Lung (tissue), 12 donors: ENCODE measurements around the gene TDRKH. TPM values are rescaled to one million over a fixed set of nuclear protein-coding genes. Genes with fewer than 3 reads are reported as not detected.

Experiments
- ATAC-seq: fragments of 200-7000 bp; cut with Tn5 transposase; one replicate; pipeline ENCODE4 v1.9.1; 2020; ENCODE audit warnings: moderate number of reproducible peaks; ENCODE audit not compliant: insufficient read depth, low FRiP score
- DNase-seq, 3 donors: peaks; one replicate each; pipeline ENCODE4 v3.0.0-alpha.2; 2013 to 2017
- H3K27ac ChIP-seq, 2 donors: one replicate each; pipeline ENCODE4 v1.5.1; 2013; ENCODE audit warnings: mild to moderate bottlenecking in 2 of 2, moderate library complexity in 2 of 2, control low read depth in 1 of 2, inconsistent platforms in 1 of 2, low read depth in 1 of 2, low read length in 1 of 2
- H3K27me3 ChIP-seq, 3 donors: one replicate each; pipeline ENCODE4 v1.5.1; 2013; ENCODE audit warnings: low read length in 2 of 3; ENCODE audit not compliant: control insufficient read depth in 3 of 3, insufficient read depth in 3 of 3
- H3K36me3 ChIP-seq, 4 donors: one replicate each; pipeline ENCODE4 v1.5.1; 2013; ENCODE audit warnings: low read length in 4 of 4, mild to moderate bottlenecking in 1 of 4, moderate library complexity in 1 of 4; ENCODE audit not compliant: control insufficient read depth in 4 of 4, insufficient read depth in 4 of 4
- H3K4me1 ChIP-seq, 5 donors: one replicate each; pipeline ENCODE4 v1.5.1; 2013; ENCODE audit warnings: low read length in 5 of 5, mild to moderate bottlenecking in 2 of 5, moderate library complexity in 1 of 5; ENCODE audit not compliant: control insufficient read depth in 5 of 5, insufficient read depth in 5 of 5
- H3K4me3 ChIP-seq: one replicate; pipeline ENCODE4 v1.5.1; 2013; ENCODE audit warnings: mild to moderate bottlenecking, control low read depth, moderate library complexity
- H3K9ac ChIP-seq, 2 donors: one replicate each; pipeline ENCODE4 v1.5.1; 2013; ENCODE audit warnings: low read length in 2 of 2, control low read depth in 1 of 2; ENCODE audit not compliant: insufficient read depth in 1 of 2
- H3K9me3 ChIP-seq, 4 donors: one replicate each; pipeline ENCODE4 v1.5.1; 2013; ENCODE audit warnings: low read length in 3 of 4, mild to moderate bottlenecking in 1 of 4, moderate library complexity in 1 of 4; ENCODE audit not compliant: control insufficient read depth in 4 of 4, insufficient read depth in 3 of 4
- WGBS, 2 donors: extraction: QIAGEN DNeasy Blood & Tissue Kit; methylation state at CpG; one replicate each; pipeline ENCODE4 v1.1.7; 2013; 5-methylcytosine and 5-hydroxymethylcytosine counted together
- polyA plus RNA-seq, 2 donors: library from polyadenylated mRNA; stranded (reverse); fragments of 200-250 nt; gene quantifications; one replicate each; pipeline ENCODE4 v1.2.1, GENCODE V29; 2013
- total RNA-seq, 2 donors: library from RNA; depleted of rRNA in 1 of 2; stranded (reverse); fragments of >200 nt in 1 of 2; gene quantifications; one replicate each; pipeline ENCODE4 v1.2.1, GENCODE V29; 2014 to 2021
- TF ChIP-seq, protein P1 (sequence below): IDR thresholded peaks from 2 replicates; pipeline ENCODE4 v1.5.1; 2012; ENCODE audit warnings: mild to moderate bottlenecking; ENCODE audit errors: control extremely low read depth, extremely low read depth
- donor health status: control.
- donor health status: control.
- donor health status: Bipolar disorder and iron deficiency.
- donor health status: healthy.
- donor health status: DM: yes; HTN: yes; CAD: no.

Gene TDRKH
- total and polyA plus RNA-seq, 4 donors: 5.6 to 18.1 (median 8.8) TPM

DNA sequence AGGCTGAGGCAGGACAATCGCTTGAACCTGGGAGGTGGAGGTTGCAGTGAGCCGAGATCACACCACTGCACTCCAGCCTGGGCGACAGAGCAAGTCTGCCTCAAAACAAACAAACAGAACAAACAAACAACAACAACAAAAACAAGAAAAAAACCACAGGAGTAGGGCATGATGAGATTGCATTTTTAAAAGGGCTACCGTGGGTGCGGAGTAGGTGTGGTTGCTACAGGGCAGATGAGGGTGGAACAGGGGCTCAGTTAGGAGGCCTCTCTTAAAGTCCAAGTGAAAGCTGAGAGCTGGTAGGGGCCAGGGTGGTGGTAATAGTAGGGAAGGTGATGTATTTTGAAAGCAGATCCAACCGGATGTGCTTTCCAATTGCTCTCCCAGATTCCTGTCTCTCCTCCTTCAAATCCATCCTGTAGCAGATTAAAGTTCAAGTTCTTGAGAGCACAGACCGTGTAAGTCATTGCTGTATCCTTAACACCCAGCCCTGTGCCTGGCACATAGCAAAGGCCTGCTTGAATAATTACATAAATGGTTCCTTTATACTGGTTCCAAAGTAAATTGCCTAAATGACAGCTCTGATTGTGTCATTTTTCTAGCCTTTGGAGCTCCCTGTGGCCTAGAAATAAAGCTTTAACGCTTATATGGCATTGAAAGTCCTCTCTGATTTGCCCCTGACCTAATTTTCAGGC is 19.1 kb upstream of the TDRKH start:
- ATAC-seq (no peak), DNase-seq (no peak)
- Histone ChIP-seq H3K4me1 (no peaks in the 10 kb centered on the region), H3K36me3 (peaks cover 0 to 3% (median 0%) of the 10 kb centered on the region in 4 donors), H3K9me3 (no peaks in the 10 kb centered on the region), H3K27ac (no peak overlapping the region), H3K4me3 (no peak overlapping the region), H3K27me3 (peaks cover 0 to 2% (median 0%) of the 10 kb centered on the region in 3 donors), H3K9ac (no peak overlapping the region)
- TF ChIP-seq, protein P1, sequence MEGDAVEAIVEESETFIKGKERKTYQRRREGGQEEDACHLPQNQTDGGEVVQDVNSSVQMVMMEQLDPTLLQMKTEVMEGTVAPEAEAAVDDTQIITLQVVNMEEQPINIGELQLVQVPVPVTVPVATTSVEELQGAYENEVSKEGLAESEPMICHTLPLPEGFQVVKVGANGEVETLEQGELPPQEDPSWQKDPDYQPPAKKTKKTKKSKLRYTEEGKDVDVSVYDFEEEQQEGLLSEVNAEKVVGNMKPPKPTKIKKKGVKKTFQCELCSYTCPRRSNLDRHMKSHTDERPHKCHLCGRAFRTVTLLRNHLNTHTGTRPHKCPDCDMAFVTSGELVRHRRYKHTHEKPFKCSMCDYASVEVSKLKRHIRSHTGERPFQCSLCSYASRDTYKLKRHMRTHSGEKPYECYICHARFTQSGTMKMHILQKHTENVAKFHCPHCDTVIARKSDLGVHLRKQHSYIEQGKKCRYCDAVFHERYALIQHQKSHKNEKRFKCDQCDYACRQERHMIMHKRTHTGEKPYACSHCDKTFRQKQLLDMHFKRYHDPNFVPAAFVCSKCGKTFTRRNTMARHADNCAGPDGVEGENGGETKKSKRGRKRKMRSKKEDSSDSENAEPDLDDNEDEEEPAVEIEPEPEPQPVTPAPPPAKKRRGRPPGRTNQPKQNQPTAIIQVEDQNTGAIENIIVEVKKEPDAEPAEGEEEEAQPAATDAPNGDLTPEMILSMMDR: no peak
- WGBS, 2 donors: 74 to 82% methylated on average over 8 of the region's 8 CpGs

DNA sequence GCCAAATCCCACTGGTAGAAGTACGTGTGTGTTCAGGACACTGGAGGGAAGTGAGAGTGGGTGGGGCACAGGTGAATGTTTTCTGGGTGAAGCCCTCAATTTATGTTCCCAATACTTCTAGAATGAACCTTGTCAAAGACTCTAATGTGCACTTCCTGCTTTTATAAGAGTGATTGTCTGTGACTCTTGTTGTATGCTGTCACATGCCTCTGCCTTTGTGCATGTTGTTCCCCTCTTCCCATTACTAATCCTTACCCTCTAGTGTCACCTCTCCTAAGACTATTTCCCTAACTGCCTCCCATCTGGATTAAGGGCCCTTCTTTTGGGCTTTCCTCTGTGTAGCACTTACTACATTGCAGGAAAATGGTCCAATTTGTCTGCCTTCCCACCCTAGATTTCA is 17.5 kb upstream of the TDRKH start:
- Histone ChIP-seq H3K27ac (no peak overlapping the region), H3K4me3 (no peak overlapping the region), H3K36me3 (peaks cover 0 to 3% (median 0%) of the 10 kb centered on the region in 4 donors), H3K4me1 (no peaks in the 10 kb centered on the region), H3K27me3 (peaks cover 0 to 4% (median 0%) of the 10 kb centered on the region in 3 donors), H3K9ac (no peak overlapping the region), H3K9me3 (no peaks in the 10 kb centered on the region)
- TF ChIP-seq, protein P1: no peak
- no peak for DNase-seq
- WGBS, 2 donors: 47 to 51% methylated on average over 1 of the region's 1 CpG
- ATAC-seq: no peak

DNA sequence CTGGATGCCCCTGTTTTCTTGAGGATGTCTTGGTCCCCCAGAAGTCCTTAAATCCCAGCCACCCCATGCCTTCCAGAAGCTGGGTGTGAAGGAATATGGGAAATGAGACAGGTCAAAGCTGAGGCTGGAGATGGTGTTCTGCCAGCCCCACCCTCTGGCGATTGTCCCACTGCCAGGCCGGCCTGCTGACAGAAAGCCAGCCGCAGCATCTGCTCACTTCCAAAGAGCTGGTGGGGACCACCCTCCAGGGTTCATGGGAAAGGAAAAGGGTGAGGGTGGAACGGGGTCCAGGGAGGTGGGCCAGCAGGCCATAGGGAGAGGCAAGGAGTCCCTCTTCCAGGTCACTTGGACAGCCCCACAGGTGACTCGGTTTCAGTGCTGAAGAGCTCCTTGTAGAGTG is 16.8 kb upstream of the TDRKH start:
- Histone ChIP-seq H3K9ac (no peak overlapping the region), H3K4me1 (no peaks in the 10 kb centered on the region), H3K4me3 (no peak overlapping the region), H3K9me3 (no peaks in the 10 kb centered on the region), H3K36me3 (peaks cover 0 to 3% (median 0%) of the 10 kb centered on the region in 4 donors), H3K27ac (no peak overlapping the region), H3K27me3 (peaks cover 0 to 4% (median 0%) of the 10 kb centered on the region in 3 donors)
- DNase-seq: no peak
- TF ChIP-seq, protein P1: no peak
- 84 to 86% methylated on average over 5 of the region's 5 CpGs for whole genome bisulfite sequencing, 2 donors
- ATAC-seq: no peak
